ENCODE data around the gene ASPA. TPM values are rescaled to one million over a fixed set of nuclear protein-coding genes. Genes with fewer than 3 reads are reported as not detected.
"Not testable (repeated sequence)": the region's sequence is repeated elsewhere in the genome, so short reads cannot be mapped to it uniquely, and the experiment has no call there.

Gene ASPA
- total RNA-seq: 0.94 TPM
- long read RNA-seq: 0 reads

DNA sequence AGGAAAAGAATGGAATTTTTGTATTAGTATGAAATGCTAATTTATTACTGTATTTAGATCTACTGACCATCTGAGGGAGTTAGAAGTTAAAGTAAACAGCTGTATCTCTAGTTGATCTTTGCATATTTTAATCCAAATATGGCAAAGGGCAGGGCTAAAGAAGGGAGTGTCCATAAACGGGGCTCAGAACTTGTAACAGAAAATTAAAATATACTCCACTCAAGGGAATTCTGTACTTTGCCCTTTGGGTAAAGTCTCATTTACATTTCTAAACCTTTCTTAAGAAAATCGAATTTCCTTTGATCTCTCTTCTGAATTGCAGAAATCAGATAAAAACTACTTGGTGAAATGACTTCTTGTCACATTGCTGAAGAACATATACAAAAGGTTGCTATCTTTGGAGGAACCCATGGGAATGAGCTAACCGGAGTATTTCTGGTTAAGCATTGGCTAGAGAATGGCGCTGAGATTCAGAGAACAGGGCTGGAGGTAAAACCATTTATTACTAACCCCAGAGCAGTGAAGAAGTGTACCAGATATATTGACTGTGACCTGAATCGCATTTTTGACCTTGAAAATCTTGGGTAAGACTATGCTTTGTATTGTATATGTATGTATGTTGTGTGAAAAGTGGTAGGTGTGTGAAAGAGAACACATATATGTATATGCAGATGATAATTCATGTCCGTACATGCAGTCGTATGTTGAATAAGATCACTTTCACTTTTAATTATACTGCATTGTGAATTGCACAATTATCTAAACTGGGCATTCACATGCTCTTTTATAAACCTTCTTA lies at the start of gene ASPA:
Gene ASPA, plus strand, starts transcription at position 186 of the 799 bp plus-strand sequence. Its CDS starts 163 bp downstream, at position 349.
- no peak for DNase-seq (ENCODE audit: low spot score)
- intact Hi-C loops (cut with DNase I): no loop called here

DNA sequence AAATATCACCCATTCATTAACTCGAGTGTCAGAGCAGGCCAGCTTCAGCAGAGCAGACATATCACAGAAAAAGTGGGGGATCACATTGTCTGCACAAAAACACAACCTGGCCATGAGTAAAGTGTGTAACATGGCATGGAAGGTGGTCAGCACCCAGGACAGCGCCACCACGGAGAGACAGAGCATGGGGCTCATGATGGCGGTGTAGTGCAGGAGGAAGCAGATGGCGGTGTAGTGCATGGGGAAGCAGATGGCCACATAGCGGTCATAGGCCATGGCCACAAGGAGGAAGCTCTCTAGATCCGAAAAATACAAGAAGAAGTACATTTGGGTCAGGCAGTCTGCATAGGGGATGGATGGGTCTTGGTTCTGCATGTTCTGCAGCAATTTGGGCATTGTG lies 42.6 kb upstream of the ASPA start:
- intact Hi-C loops (cut with DNase I); DNase-seq (ENCODE audit: low spot score): not testable (repeated sequence)

DNA sequence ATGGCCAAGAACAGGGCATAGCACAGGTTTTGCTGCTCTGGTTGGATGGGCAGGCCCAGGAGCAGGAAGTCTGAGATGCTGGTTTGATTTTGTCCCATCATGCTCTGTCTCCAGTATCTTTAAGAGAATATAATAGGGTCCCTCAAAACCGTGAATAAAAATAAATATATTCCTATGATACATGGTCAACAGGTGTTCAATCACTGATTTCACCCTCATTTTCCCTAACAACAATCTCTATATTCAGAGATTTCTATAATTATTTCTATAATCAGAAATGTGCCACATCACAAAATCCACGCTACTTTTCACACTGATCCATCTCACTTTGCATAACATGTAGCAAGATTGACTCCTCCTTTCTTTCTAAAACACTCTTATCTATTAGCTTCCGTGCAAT lies 42.1 kb upstream of the ASPA start, which contains the start of gene OR1E2:
Gene OR1E2, minus strand, starts transcription at position 101 of the 400 bp plus-strand sequence. Its CDS starts 0 bp downstream, at position 101.
- DNase-seq (ENCODE audit: low spot score): no peak
- intact Hi-C loops (cut with DNase I): no loop called here

DNA sequence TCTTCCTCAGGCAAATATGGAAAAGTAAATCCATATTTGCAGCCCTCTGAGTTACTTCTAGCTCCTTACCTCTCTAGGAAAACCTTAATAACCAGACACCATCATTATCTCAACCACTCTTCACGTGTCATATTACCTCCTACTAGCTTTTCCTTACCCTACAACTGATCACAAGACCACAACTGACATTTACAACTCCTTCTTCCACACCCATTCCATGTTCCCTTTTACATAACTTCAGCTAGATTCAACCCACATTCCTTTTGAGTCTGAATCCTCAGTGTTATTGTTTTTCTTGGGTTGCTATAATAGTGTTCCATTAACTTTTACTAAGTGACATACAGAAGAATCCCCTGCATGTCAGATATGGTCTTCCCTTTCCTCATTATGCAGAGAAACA lies 37.4 kb upstream of the ASPA start:
- DNase-seq (ENCODE audit: low spot score): no peak
- intact Hi-C loops (cut with DNase I): no loop called here

DNA sequence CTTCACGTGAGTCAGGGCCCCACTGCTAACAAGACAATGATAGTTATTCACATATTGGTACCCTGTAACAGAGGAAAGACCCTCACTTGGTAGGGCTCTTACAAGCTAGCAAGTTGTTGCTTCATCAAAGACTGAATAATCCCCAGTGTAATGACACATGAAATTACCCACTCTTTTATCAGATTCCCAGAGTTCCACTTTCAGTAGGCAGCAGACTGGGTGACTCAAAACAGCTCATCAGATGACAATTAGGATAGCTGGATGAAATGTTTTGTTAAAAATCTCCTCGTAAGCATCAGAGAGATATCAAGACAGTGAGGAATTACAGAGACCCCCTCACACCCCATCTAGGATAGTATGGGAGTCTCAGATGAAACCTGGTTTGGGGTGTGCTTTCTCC lies 35.3 kb upstream of the ASPA start:
- intact Hi-C loops (cut with DNase I): no loop called here
- no peak for DNase-seq (ENCODE audit: low spot score)

DNA sequence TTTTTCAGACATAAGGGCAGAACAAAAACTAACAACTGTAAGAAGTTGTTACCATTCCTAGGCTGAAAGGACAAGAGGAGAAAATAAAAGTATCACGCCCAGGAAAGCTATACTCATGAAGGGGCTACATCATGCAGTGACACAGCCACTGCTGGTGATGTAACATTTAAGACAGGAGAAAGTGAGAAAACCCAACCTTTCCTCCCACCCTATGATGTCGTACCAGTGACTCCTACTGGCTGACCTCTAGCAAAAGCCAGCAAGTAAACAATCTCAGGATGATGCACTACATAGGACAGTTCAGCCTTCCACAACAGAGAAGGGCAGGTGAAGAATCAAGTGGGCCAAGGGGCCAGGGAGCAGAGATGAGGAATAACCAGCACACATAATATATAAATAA lies 28.2 kb upstream of the ASPA start:
- DNase-seq (ENCODE audit: low spot score): no peak
- intact Hi-C loops (cut with DNase I): no loop called here

DNA sequence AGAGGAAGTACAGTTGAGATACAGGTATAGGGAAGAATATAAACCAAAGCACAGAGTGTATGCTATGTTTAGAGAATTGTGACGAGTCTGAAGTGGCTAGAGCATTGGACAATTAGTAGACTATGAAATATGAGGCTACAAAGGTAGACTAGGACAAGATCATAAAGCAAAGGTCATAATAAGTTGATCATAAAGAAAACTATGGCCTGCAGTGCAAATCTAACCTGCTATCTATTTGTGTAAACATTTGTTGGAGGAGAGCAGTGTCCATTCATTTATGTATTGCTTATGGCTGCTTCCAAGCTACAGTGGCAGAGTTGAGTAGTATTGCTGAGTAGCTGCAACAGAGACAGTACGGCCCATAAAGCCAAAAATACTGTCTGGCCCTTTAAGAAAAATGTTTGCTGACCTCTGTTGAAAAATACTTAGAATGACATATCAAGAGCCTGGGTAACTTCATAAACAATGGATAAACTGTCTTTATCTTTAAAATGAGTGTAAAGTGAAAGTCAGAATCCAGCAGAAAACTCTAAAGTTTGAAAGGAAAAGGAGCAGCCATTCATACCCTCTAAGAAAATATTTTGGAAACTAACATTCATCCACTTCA lies 27.6 kb upstream of the ASPA start:
- no peak for DNase-seq (ENCODE audit: low spot score)
- intact Hi-C loops (cut with DNase I): no loop called here

DNA sequence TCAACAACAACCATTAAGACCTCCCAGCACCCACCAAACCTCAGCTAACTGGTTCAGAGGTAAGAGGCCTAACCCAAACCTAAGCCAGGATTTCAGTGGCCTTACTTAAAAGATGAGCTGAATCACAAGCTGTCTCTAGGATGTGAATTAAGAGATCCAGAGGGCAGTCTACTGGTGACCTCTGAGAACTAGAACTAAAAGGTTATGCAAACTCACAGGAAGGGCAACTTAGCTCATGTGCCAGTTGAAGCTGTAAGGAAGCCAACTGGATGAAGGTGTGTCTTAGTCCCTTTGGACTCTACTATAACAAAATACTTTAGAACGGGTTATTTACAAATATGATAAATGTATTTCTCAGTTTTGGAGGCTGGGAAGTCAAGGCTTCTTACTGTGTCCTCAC lies 9.4 kb upstream of the ASPA start:
- DNase-seq (ENCODE audit: low spot score); intact Hi-C loops (cut with DNase I): not testable (repeated sequence)

DNA sequence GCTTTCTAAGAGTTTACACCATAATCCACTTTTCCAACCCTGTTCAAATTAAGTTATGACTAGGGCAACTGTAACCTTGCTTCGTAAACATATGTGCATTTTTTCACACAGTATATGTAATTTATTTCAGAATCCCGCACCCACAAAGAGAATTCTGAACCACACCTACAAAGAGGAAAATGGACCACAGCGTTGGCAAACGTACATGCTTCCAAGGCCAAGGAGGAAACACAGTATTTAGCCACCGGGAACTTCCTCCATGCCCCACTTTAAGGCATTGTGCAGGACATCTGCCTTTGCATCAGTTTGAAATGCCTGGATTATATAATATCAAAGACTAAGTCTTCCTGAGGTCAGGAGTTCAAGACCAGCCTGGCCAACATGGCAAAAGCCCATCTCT lies 6.3 kb upstream of the ASPA start:
- DNase-seq (ENCODE audit: low spot score): no peak
- intact Hi-C loops (cut with DNase I): no loop called here

DNA sequence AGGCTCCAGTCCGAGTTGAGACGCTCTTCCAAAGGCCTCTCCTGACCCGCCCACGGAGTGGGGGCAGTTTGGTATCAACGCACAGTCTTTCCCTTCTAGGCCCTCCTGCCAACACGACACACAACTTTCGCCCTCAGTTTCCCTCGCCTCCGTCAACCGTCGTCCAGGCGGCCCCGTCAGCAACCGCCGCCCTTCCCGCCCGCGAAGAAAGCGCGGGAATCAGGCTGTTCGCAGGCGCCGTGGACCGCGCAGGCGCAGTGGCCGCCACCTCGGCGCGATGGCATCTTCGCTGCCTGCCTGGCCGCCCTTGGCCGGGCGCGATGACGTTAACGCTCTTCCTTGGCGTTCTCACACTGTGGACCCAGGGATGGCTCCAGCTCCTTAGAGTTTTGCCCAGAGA lies 4.2 kb upstream of the ASPA start, which contains the start of gene SPATA22:
Gene SPATA22, minus strand, starts transcription at position 221 of the 400 bp plus-strand sequence. CDS start 2,494 bp downstream, outside the sequence.
- intact Hi-C loops (cut with DNase I): no loop called here

DNA sequence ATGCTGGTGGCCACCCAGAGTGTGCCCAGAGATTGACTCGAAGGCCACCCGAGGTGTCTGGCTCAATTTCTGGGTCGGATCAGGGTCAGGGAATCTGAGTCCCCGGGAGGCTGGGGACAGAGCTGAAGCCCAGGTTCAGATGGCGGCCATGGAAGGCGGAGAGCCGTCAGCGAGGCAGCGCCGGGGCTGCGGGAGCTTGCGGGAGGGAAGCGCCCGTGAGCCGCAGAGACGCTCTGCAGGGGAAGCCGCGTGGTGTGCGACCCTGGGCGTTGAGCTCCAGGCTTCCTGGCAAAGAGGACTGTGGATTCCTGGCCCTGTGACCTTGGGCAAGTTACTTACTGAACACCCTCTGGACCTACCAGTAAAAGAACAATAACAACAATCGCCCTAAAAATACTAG lies 3.7 kb upstream of the ASPA start:
- intact Hi-C loops (cut with DNase I): no loop called here
- DNase-seq (ENCODE audit: low spot score): no peak

More for the DNA sequence above, 4.2 kb upstream of the ASPA start, which contains the start of gene SPATA22:
- no peak for DNase-seq (ENCODE audit: low spot score)

DNA sequence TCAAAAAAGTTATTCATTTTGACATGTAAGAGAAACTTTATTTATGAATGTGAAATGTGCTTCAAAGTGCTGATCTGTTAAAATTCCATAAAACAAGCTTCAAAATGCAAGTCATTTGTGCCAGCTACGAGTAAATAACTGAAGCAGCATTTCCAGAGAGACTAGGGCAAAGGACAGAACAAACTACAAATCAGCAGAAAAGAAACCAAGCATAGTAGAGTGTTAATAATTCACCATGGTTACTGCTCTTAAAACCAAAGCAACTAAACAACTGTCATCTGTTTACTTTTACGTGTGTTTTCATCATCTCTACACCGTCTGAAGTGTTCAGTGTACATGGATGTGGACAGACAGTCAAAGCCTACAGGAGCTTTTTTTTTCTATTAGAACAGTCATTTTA lies 1.6 kb upstream of the ASPA start:
- DNase-seq (ENCODE audit: low spot score): no peak
- intact Hi-C loops (cut with DNase I): no loop called here

DNA sequence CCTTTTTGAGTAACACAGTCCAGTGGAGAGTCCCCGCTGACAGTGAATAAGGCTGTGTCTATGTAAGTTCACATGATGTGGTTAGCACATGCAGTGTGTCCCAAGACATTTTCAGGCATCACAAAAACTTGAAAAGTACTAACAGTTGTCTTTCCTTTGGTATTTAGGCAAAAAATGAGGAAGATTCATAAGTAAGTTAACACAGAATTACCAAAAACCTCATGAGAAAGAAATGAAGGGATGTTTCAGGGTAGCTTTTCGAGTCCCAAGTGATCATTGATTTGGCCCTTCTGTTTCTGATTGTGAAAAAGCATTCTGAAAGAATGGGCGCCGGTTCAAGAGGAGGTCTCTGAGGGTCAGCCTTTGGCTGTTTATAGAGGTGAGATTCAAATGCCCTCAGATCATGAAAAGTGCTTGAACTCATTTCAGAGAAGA lies 529 bp upstream of the ASPA start:
- intact Hi-C loops (cut with DNase I): no loop called here
- DNase-seq (ENCODE audit: low spot score): no peak

DNA sequence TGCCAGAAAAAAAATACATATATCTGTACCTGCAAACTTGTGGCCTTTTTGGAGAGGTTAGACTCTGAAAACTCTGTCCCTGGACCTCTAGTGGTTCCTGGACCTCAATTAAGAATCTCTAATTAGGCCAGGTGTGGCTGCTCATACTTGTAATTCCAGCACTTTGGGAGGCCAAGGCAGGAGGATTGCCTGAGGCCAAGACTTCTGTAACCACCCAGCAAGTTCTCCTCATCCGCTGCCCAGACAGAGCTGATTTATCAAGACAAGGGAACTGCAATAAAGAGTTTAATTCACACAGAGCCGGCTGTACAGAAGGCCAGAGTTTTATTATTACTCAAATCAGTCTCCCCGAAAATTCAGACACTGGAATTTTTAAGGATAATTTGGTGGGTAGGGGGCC lies 4.2 kb downstream of the ASPA start:
- no peak for DNase-seq (ENCODE audit: low spot score)
- intact Hi-C loops (cut with DNase I): no loop called here

DNA sequence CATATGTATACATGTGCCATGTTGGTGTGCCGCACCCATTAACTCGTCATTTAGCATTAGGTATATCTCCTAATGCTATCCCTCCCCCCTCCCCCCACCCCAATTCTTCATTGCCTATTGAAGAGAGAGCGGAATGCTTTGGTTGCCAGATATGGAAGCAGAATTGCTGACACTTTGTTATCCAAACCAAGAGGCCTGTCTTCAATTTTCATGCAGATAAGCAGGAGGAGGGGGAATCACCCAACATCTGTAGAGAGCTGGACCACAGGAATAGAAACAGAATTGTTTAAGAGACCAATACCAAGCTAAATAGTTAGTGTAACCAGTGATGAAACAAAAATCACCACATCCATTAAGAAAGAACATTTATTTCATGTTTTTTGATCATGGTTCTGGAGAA lies 7.1 kb downstream of the ASPA start:
- DNase-seq (ENCODE audit: low spot score): no peak
- intact Hi-C loops (cut with DNase I): no loop called here

DNA sequence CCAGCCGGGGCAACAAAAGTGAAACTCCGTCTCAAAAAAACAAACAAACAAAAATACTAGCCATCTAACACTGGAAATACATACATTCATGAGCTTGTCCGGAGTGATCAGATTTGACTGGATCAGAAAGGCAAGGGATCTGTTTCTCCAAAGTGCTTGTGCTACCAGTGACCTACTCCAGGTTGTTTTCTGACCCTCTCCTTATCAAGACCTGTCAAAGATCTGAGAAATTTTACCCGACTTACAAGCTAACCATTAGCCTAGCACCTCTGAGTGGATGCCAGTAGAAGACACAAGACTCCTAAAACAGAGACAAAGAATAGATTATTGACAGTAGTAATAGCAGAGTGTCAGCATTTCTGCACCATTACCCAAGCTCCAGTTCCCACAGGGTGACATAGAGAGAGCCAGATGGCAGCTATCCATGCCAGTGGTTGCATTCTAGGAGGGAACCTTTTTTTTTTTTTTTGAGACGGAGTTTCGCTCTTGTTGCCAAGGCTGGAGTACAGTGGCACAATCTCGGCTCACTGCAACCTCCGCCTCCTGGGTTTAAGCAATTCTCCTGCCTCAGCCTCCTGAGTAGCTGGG lies 9.8 kb downstream of the ASPA start:
- intact Hi-C loops (cut with DNase I): no loop called here

DNA sequence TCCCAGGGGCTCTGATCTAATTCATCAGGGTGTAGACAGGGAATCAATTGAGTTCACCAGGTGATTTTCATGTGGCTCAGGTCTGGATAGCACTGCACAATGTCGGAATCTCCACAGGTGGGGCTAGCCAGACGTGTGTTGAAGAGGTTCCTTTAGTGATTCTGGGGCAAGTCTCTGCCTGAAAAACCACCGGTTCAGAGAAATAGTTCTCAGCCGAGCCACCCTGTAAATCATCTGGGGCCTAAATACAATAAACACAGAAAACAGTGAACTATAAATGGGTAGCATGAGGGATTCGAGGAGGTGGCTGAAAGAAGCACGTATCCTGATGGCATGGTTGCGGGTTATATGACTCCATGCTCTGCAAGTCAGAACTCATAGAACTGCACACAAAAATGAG lies 21.3 kb downstream of the ASPA start:
- intact Hi-C loops (cut with DNase I): no loop called here
- no peak for DNase-seq (ENCODE audit: low spot score)

More for the DNA sequence above, 9.8 kb downstream of the ASPA start:
- no peak for DNase-seq (ENCODE audit: low spot score)

DNA sequence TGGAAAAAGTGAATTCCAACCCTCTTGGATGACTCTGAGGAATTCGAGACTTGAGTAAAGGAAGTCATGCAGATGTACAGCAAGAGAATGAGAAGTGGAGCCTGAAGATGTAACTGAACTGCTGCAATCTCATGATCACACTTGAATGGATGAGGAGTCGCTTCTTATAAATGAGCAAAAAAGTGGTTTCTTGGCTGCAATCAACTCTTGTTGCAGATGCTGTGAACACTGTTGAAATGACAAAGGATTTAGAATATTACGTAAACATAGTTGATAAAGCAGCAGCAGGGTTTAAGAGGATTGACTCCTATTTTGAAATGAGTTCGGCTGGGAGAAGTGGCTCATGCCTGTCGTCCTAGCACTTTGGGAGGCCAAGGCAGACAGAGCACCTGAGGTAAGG lies 25.5 kb downstream of the ASPA start:
- DNase-seq (ENCODE audit: low spot score): no peak
- intact Hi-C loops (cut with DNase I): no loop called here

DNA sequence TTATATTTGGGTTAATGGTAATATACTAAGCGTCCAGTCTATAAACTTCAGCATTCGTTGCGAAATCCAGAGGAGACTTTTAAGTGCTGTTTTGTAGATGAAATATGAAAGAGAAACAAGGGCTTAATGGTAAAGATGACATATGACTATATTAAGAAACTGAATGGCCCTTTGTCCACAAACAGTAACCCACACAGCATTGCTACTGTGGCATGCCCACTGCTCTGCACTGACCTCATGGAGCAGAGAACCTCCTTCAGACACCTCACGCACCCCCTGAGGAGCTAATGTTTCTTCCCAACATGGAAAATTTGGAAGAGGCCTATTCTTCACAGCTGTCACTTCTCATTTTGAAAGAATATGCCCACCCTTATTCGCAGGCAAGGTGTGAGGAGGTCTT lies 26.7 kb downstream of the ASPA start:
- intact Hi-C loops (cut with DNase I): no loop called here
- no peak for DNase-seq (ENCODE audit: low spot score)

DNA sequence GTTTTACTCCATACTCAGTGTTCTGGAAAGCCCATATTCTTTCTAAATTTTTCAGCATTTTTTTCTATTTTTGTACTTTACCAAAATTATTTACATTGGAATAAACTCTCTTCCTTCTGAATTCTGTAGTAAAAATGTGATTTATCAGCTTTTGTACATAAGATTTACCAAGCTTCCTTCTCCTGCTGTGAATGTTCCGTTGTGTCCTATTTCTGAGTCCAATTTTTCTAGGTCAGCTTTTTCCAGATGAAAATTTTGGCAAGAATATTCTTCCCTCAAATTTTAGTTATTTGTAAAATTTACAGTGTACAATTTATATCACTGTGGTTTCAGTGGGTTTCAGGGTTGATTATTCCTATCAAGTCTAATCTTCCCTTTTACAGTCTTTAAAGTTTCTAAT lies 27.5 kb downstream of the ASPA start:
- DNase-seq (ENCODE audit: low spot score): no peak
- intact Hi-C loops (cut with DNase I): no loop called here

DNA sequence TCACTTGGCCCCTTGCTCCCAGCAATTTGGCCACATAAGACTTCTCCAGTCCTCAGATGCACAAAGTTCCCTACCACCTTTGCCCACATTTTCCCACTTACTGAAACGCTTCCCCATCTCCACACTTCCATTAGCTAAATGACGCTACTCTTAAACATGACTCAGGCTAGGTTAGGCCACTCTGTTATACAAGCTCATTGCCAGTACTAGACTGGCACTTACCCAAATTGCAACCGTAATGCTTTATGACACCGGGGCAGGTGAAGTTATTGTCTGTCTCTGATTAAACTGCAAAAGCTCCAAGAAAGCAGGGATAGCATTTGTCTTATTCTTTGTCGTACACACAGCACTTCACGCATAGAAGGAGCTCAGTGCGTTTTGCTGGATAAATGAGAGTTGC lies 29.2 kb downstream of the ASPA start:
- intact Hi-C loops (cut with DNase I): no loop called here
- no peak for DNase-seq (ENCODE audit: low spot score)
